GM12892 (cell line): Measurements from ENCODE around the gene SBK3.

Experiments used
- POLR2A ChIP-seq: IDR thresholded peaks from 2 replicates; pipeline ENCODE4 v1.6.1; 2011; ENCODE audit warnings: low read depth, low read length, control low read depth
- POLR2AphosphoS5 ChIP-seq: IDR thresholded peaks from 2 replicates; pipeline ENCODE4 v1.6.1; 2011; ENCODE audit warnings: low read depth, low read length, control low read depth
- TAF1 ChIP-seq: IDR thresholded peaks from 2 replicates; pipeline ENCODE4 v1.6.1; 2011; ENCODE audit warnings: low read depth, mild to moderate bottlenecking, control low read depth, low read length, borderline replicate concordance

DNA sequence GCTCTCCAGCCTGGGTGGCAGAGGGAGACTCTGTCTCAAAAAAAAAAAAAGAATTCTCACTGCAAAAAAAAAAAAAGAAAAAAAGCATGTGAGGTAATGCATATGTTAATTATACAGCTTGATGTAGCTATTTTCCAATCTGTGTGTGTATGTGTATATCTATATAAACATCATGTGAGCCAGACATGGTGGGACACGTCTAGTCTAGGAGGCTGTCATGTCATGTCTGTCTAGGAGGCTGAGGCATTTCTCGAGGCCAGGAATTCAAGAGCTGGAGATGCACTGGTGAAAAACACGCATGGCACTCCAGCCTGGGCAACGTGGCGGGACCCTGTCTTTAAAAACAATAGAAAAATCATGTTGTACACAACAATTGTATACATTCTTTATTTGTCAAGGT, 6.9 kb upstream of the SBK3 start:
- TF ChIP-seq POLR2AphosphoS5: no peak
- no peak for TF ChIP-seq POLR2A
- TF ChIP-seq TAF1: no peak
